Measurements from ENCODE around the gene ASCC1.

DNA sequence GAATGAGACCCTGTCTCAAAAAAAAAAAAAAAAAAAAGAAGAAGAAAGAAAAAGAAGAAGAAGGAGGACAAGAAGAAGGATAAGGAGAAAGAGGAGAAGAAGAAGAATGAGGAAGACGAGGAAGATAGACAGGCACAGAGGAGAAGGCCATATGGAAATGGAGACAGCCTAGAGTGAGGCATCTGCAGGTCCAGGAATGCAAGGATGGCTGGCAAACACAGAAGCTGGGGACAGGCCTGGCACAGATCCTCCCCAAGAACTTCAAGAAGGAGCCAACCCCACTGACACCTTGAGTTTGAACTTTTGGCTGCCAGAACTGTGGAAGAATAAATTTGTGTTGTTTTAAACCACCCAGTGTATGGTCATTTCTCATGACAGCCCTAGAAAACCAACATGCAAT, 166.6 kb downstream of the ASCC1 start:
- TF ChIP-seq, protein P1, sequence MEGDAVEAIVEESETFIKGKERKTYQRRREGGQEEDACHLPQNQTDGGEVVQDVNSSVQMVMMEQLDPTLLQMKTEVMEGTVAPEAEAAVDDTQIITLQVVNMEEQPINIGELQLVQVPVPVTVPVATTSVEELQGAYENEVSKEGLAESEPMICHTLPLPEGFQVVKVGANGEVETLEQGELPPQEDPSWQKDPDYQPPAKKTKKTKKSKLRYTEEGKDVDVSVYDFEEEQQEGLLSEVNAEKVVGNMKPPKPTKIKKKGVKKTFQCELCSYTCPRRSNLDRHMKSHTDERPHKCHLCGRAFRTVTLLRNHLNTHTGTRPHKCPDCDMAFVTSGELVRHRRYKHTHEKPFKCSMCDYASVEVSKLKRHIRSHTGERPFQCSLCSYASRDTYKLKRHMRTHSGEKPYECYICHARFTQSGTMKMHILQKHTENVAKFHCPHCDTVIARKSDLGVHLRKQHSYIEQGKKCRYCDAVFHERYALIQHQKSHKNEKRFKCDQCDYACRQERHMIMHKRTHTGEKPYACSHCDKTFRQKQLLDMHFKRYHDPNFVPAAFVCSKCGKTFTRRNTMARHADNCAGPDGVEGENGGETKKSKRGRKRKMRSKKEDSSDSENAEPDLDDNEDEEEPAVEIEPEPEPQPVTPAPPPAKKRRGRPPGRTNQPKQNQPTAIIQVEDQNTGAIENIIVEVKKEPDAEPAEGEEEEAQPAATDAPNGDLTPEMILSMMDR (IDR thresholded peaks at IDR 0.05) = no peak
- TF ChIP-seq NFE2L2 (conservative IDR thresholded peaks at IDR 0.05; ENCODE audit: low read length) (no peak), ZSCAN20 (CRISPR knock-in tag; IDR thresholded peaks at IDR 0.05) (no peak), MYC (IDR thresholded peaks at IDR 0.05; ENCODE audit: borderline replicate concordance, low read length) (no peak), RNF2 (IDR thresholded peaks at IDR 0.05; ENCODE audit: borderline replicate concordance, low read depth) (no peak), RAD21 (conservative IDR thresholded peaks at IDR 0.05 in 1 of 2, IDR thresholded peaks at IDR 0.05 in 1 of 2) (no peak), NR3C1 (IDR thresholded peaks at IDR 0.05) (no peak), CBX8 (IDR thresholded peaks at IDR 0.05) (no peak), FOSL2 (IDR thresholded peaks at IDR 0.05) (no peak), FOSL2 (CRISPR knock-in tag; IDR thresholded peaks at IDR 0.05) (no peak), MAZ (IDR thresholded peaks at IDR 0.05; ENCODE audit: borderline replicate concordance, low read depth, low read length) (no peak), REST (IDR thresholded peaks at IDR 0.05) (no peak), HDAC2 (IDR thresholded peaks at IDR 0.05) (no peak), SMC3 (IDR thresholded peaks at IDR 0.05) (no peak)
- TF ChIP-seq, protein P2, sequence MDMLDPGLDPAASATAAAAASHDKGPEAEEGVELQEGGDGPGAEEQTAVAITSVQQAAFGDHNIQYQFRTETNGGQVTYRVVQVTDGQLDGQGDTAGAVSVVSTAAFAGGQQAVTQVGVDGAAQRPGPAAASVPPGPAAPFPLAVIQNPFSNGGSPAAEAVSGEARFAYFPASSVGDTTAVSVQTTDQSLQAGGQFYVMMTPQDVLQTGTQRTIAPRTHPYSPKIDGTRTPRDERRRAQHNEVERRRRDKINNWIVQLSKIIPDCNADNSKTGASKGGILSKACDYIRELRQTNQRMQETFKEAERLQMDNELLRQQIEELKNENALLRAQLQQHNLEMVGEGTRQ (IDR thresholded peaks at IDR 0.05) = no peak
